D721Med (cell line): ENCODE measurements around the gene DPEP3.

Source experiments
- DNase-seq: peaks from one replicate; pipeline ENCODE4 v3.0.0; 2011; ENCODE audit warnings: low spot score; ENCODE audit not compliant: insufficient read length
- FAIRE-seq: peaks from 2 replicates; lab custom pipeline; 2011; peaks lifted over from hg19 to GRCh38; lab: Jason Lieb, UNC
- CTCF ChIP-seq: IDR thresholded peaks from 2 replicates; pipeline ENCODE4 v1.5.1; 2012; ENCODE audit warnings: mild to moderate bottlenecking, control low read depth; ENCODE audit not compliant: insufficient read depth; ENCODE audit errors: missing control alignments

The DPEP3 gene

DNA sequence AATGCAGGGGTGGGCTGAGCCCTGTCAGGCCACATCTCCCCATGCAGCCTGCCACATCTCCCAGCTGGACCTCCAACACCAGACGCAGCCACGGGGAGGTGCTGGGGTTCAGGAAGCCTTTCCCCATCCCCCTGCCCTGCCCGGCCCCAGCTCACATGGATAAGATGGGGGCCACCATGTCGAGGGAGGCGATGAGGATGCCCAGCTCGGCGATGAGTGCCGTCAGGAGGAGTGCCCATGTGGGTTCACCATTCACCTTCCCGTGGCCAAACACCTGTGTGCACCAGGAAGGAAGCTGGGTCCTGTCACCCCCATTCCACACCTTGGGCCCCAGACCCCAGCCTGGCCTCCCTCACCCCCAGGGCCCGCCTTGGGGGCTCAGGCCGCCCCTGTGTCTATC lies 30.7 kb downstream of the DPEP3 start:
- no peak for FAIRE-seq
- no peak for TF ChIP-seq CTCF
- no peak for DNase-seq

- no peak for DNase-seq
- TF ChIP-seq CTCF, result no peak
- FAIRE-seq, result no peak
Observed at GRCh38 chr16:67948015-67948414, 32.3 kb downstream of the DPEP3 start.

DNA sequence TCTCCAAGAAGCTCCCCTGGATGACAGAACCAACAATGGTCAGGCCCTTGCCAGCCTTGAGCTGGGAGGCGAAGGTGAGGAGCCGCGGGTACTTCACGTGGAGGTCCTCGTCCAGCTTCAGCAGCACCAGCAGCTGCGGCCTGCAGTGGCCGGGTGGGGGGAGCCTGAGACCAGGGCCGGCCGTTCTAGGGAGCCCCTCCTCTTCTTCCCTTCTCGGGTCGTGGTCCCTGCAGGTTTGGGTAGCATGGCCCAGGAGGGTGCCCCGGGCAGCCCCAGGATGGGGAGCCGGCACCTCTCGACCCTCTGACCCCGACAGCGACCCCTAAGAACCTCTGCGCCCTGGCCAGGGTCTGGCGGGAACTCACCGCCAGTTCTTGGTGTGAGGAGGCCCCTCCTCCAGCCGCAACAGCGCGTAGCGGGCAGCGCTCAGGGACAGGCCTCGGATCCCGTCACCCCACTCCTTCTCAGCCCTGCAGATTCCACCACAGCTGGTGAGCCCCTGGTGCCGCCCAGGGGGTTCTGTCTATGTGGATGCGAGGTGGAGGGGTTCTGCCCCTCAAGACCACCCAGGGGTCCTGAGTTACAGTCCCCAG lies 33.2 kb downstream of the DPEP3 start:
- TF ChIP-seq CTCF, result no peak
- no peak for FAIRE-seq
- no peak for DNase-seq

- FAIRE-seq, result no peak
- TF ChIP-seq CTCF, result no peak
- no peak for DNase-seq
Observed at GRCh38 chr16:67946128-67946569, 34.1 kb downstream of the DPEP3 start.

DNA sequence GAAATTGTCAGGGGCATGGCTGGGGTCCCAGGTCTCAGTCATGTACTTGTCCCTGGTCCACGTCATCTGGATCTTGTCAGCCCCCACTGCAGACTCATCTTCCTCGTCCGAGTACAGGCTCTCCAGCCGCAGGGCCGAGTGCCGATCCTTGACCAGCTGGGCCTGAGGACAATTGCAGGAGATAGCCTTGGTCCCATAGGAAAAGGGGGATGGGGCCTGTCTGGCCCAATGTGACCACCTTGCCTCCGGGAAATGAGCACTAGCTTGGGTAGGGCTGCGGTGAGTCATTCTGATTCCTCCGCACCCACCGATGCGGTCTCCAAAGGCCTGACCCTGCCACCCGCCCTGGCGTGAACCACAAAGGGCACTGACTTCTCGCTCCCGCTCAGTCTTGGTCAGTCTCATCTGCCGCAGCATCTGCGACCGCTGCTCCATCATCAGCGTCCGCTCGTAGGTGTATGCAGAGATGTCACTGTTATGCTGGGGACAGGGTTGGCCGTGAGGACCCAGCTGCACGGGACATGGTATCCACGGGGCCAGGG lies 34.8 kb downstream of the DPEP3 start:
- TF ChIP-seq CTCF, result no peak
- DNase-seq (no peak), FAIRE-seq (no peak)

DNA sequence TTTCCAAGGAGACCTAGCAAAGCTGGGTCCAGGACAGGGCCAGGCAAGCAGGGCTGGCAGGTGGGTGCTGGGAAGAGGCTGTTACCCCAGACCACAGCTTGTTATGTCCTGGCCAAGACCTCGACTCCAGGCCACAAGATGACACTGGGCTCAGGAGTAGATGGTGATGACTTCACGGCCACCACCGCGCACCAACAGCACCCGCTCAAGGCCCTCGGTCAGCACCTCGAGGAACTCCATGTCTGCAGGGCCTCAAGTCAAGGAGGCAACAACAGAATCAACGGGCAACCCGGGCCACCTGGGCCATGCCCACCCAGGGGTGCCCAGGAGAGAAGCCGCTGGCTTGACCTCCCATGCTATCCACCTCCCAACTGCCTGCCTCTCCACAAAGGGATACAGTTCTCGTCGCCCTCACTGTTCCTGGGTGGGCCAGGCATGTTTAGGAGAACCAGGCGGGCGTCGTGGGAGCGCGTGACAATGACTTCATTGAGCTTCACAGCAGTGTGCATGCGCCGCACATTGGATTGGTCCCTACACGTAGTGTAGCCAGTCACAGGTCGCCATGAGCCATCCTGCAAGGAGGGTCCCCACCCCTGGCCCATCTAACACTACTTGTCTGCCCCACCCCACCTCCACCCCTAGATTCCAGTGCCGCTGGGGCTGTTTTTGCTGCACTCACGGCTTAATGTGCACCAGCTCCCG lies 35.5 kb downstream of the DPEP3 start:
- no peak for TF ChIP-seq CTCF
- no peak for FAIRE-seq
- no peak for DNase-seq
